Measurements from ENCODE around the gene TMEM119.

The TMEM119 gene

GRCh38 chr12:108597559-108598471 lies at the start of gene TMEM119:
Gene TMEM119 (minus strand): TSS chr12:108598084. CDS start chr12:108592383, 5,701 bp downstream.
- TF ChIP-seq CTCF (IDR thresholded peaks at IDR 0.05; ENCODE audit: low read depth, low read length, missing control alignments) = no peak
- in situ Hi-C loops (cut with HindIII; ENCODE audit: low sequenced_read_pairs) = no loop called here
- no peak for DNase-seq (ENCODE audit: low read depth)
- H3K4me3 ChIP-seq (ENCODE audit: low read depth, low read length) = peak within 1 kb of the TSS; percentile 34

- DNase-seq (ENCODE audit: low read depth) = no peak
- peak; percentile 28 for TF ChIP-seq CTCF (IDR thresholded peaks at IDR 0.05; ENCODE audit: low read depth, low read length, missing control alignments)
- in situ Hi-C loops (cut with HindIII; ENCODE audit: low sequenced_read_pairs) = no loop called here
- H3K4me3 ChIP-seq (ENCODE audit: low read depth, low read length) = no peak overlapping the region
These were observed 49.0 kb upstream of the TMEM119 start for GRCh38 chr12:108646600-108647579.

- no peak for DNase-seq (ENCODE audit: low read depth)
- no peak overlapping the region for H3K4me3 ChIP-seq (ENCODE audit: low read depth, low read length)
- TF ChIP-seq CTCF (IDR thresholded peaks at IDR 0.05; ENCODE audit: low read depth, low read length, missing control alignments) = no peak
- in situ Hi-C loops (cut with HindIII; ENCODE audit: low sequenced_read_pairs) = no loop called here
These were observed 48.1 kb upstream of the TMEM119 start for GRCh38 chr12:108645686-108646599.

- TF ChIP-seq CTCF (IDR thresholded peaks at IDR 0.05; ENCODE audit: low read depth, low read length, missing control alignments) = no peak
- no peak for DNase-seq (ENCODE audit: low read depth)
- in situ Hi-C loops (cut with HindIII; ENCODE audit: low sequenced_read_pairs) = no loop called here
- no peak overlapping the region for H3K4me3 ChIP-seq (ENCODE audit: low read depth, low read length)
These were observed 46.9 kb upstream of the TMEM119 start for GRCh38 chr12:108644811-108645120.

GRCh38 chr12:108643941-108644810 lies 46.3 kb upstream of the TMEM119 start:
- no peak for TF ChIP-seq CTCF (IDR thresholded peaks at IDR 0.05; ENCODE audit: low read depth, low read length, missing control alignments)
- in situ Hi-C loops (cut with HindIII; ENCODE audit: low sequenced_read_pairs) = no loop called here
- no peak overlapping the region for H3K4me3 ChIP-seq (ENCODE audit: low read depth, low read length)
- no peak for DNase-seq (ENCODE audit: low read depth)
